HG03354 (cell line): ENCODE data around the gene MXRA7.
"Not testable (repeated sequence)": the region's sequence is repeated elsewhere in the genome, so short reads cannot be mapped to it uniquely, and the experiment has no call there.

Experiments used
- ATAC-seq: cut with Tn5 transposase; IDR thresholded peaks from one replicate; pipeline ENCODE4 v1.9.1; 2021; ENCODE audit warnings: mild to moderate bottlenecking; ENCODE audit not compliant: unreplicated experiment, poor library complexity, severe bottlenecking

The MXRA7 gene

GRCh38 chr17:76710863-76711611 is at the start of gene MXRA7:
TSS of gene MXRA7 (minus strand) at chr17:76710965. CDS start at chr17:76710946, 19 bp downstream.
- peak; percentile 71 for ATAC-seq

- ATAC-seq, result no peak
Measured at GRCh38 chr17:76758570-76758969, 47.8 kb upstream of the MXRA7 start.

GRCh38 chr17:76757256-76757655 is 46.5 kb upstream of the MXRA7 start:
- no peak for ATAC-seq

- no peak for ATAC-seq
Measured at GRCh38 chr17:76755285-76755684, 44.5 kb upstream of the MXRA7 start.

- ATAC-seq, result no peak
Measured at GRCh38 chr17:76753061-76753961, 42.5 kb upstream of the MXRA7 start.

GRCh38 chr17:76752006-76752405 is 41.2 kb upstream of the MXRA7 start:
- no peak for ATAC-seq

GRCh38 chr17:76751416-76751993 is 40.7 kb upstream of the MXRA7 start:
- ATAC-seq, result no peak

GRCh38 chr17:76748657-76749056 is 37.9 kb upstream of the MXRA7 start:
- ATAC-seq, result no peak

GRCh38 chr17:76747716-76748363 is 37.1 kb upstream of the MXRA7 start:
- ATAC-seq, result no peak

- not testable (repeated sequence) for ATAC-seq
Measured at GRCh38 chr17:76745785-76746184, 35.0 kb upstream of the MXRA7 start.

- ATAC-seq, result no peak
Measured at GRCh38 chr17:76744747-76745146, 34.0 kb upstream of the MXRA7 start.

GRCh38 chr17:76742958-76743357 is 32.2 kb upstream of the MXRA7 start:
- no peak for ATAC-seq

- no peak for ATAC-seq
Measured at GRCh38 chr17:76740329-76741118, 29.8 kb upstream of the MXRA7 start.

- ATAC-seq, result not testable (repeated sequence)
Measured at GRCh38 chr17:76739568-76740115, 28.9 kb upstream of the MXRA7 start.

- no peak for ATAC-seq
Measured at GRCh38 chr17:76738468-76738850, 27.7 kb upstream of the MXRA7 start.

- ATAC-seq, result peak; percentile 63
Measured at GRCh38 chr17:76737676-76738467, 27.1 kb upstream of the MXRA7 start, which contains the start of gene MFSD11. TSS of gene MFSD11 (plus strand) at chr17:76738119. CDS start at chr17:76738353, 234 bp downstream.

GRCh38 chr17:76737082-76737675 is 26.4 kb upstream of the MXRA7 start, which contains the start of gene SRSF2:
TSS of gene SRSF2 (minus strand) at chr17:76737331. CDS start at chr17:76737160, 171 bp downstream.
- peak; percentile 74 for ATAC-seq
